Loucy (cell line): ENCODE data around the gene HDDC2.

Experiments
- H2AFZ ChIP-seq: fragments of 200-600 bp; sonication (generic); 2 replicates; pipeline ENCODE4 v1.6.0; 2016; ENCODE audit warnings: antibody characterized with exemption, mild to moderate bottlenecking, low read length, moderate library complexity
- H3F3A ChIP-seq: fragments of 200-600 bp; 2 replicates; pipeline ENCODE4 v1.6.0; 2016; ENCODE audit warnings: antibody characterized with exemption, low read depth, mild to moderate bottlenecking
- H3K27me3 ChIP-seq: fragments of 200-600 bp; sonication (generic); 2 replicates; pipeline ENCODE4 v1.6.1; 2014; ENCODE audit warnings: low read length, mild to moderate bottlenecking; ENCODE audit not compliant: insufficient read depth, poor library complexity, severe bottlenecking
- H3K36me3 ChIP-seq: fragments of 200-600 bp; sonication (generic); 2 replicates; pipeline ENCODE4 v1.6.1; 2016; ENCODE audit warnings: low read length; ENCODE audit not compliant: insufficient read depth
- H3K4me1 ChIP-seq: fragments of 200-600 bp; sonication (generic); 2 replicates; pipeline ENCODE4 v1.5.1; 2014; ENCODE audit warnings: low read length, mild to moderate bottlenecking; ENCODE audit not compliant: insufficient read depth, poor library complexity, severe bottlenecking
- H3K4me2 ChIP-seq: fragments of 200-600 bp; sonication (generic); 2 replicates; pipeline ENCODE4 v1.6.0; 2014; ENCODE audit warnings: antibody characterized with exemption, low read length, low read depth, mild to moderate bottlenecking; ENCODE audit not compliant: poor library complexity, severe bottlenecking
- H3K4me3 ChIP-seq: fragments of 200-600 bp; sonication (generic); 2 replicates; pipeline ENCODE4 v1.5.1; 2014; ENCODE audit warnings: low read length, mild to moderate bottlenecking, mixed read lengths; ENCODE audit not compliant: poor library complexity, severe bottlenecking
- H3K79me2 ChIP-seq: fragments of 200-600 bp; sonication (generic); 2 replicates; pipeline ENCODE4 v1.6.1; 2014; ENCODE audit warnings: low read length; ENCODE audit not compliant: insufficient read depth
- H3K9ac ChIP-seq: fragments of 200-600 bp; sonication (generic); 2 replicates; pipeline ENCODE4 v1.6.0; 2014; ENCODE audit warnings: mild to moderate bottlenecking, low read depth, low read length, moderate library complexity; ENCODE audit not compliant: poor library complexity, severe bottlenecking
- H3K9me2 ChIP-seq: fragments of 200-600 bp; sonication (generic); replicated peaks from 2 replicates; pipeline ENCODE4 v1.6.1; 2016; ENCODE audit warnings: low read depth, low read length, mixed read lengths
- H3K9me3 ChIP-seq: fragments of 200-600 bp; sonication (generic); 2 replicates; pipeline ENCODE4 v1.6.1; 2014; ENCODE audit warnings: mild to moderate bottlenecking, antibody characterized with exemption, low read length, low read depth; ENCODE audit not compliant: insufficient read depth
- H4K20me1 ChIP-seq: fragments of 200-600 bp; sonication (generic); 2 replicates; pipeline ENCODE4 v1.6.0; 2014; ENCODE audit warnings: antibody characterized with exemption, low read length, mild to moderate bottlenecking; ENCODE audit not compliant: insufficient read depth, poor library complexity, severe bottlenecking
- EZH2phosphoT487 ChIP-seq: fragments of 200-600 bp; IDR thresholded peaks from 2 replicates; pipeline ENCODE4 v1.6.1; 2018; ENCODE audit warnings: antibody characterized with exemption, mild to moderate bottlenecking, moderate library complexity, borderline replicate concordance
- TF ChIP-seq, protein P1 (sequence below): fragments of 200-600 bp; sonication (generic); conservative IDR thresholded peaks from 2 replicates; pipeline ENCODE4 v1.5.1; 2014; ENCODE audit warnings: mild to moderate bottlenecking, antibody characterized with exemption, low read length

HDDC2 gene

DNA sequence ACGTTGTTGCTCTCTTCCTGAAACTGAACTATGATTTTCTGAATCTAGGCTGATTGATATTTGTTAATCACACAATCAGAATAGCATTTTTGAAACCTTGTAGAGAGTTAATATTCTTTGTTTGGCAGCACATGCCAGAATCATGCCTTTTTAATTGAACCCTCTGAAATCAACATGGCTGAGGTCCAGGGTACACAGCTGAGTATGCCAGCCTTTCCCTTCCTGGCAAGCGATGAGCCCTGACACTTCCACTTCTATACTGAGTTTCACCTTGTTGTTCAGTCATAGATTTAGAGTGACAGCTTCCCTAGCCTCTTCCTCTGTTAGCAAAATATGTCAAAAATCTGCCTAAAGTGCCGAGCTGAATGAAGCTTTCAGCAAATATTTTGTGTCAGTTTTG is 6.8 kb downstream of the HDDC2 start:
- Histone ChIP-seq H3K9me3 (no peaks in the 10 kb centered on the region), H3K27me3 (no peaks in the 10 kb centered on the region), H3K4me1 (no peaks in the 10 kb centered on the region), H2AFZ (no peak overlapping the region), H3K79me2 (peaks cover 4% of the 10 kb centered on the region; the same call in 1 of the 2 replicates), H3K4me3 (no peak overlapping the region), H3K9ac (no peak overlapping the region), H3K9me2 (no peaks in the 10 kb centered on the region), H3K4me2 (no peak overlapping the region), H3F3A (no peaks in the 10 kb centered on the region), H3K36me3 (no peaks in the 10 kb centered on the region; the same call in 1 of the 2 replicates), H4K20me1 (no peaks in the 10 kb centered on the region)
- TF ChIP-seq, protein P1, sequence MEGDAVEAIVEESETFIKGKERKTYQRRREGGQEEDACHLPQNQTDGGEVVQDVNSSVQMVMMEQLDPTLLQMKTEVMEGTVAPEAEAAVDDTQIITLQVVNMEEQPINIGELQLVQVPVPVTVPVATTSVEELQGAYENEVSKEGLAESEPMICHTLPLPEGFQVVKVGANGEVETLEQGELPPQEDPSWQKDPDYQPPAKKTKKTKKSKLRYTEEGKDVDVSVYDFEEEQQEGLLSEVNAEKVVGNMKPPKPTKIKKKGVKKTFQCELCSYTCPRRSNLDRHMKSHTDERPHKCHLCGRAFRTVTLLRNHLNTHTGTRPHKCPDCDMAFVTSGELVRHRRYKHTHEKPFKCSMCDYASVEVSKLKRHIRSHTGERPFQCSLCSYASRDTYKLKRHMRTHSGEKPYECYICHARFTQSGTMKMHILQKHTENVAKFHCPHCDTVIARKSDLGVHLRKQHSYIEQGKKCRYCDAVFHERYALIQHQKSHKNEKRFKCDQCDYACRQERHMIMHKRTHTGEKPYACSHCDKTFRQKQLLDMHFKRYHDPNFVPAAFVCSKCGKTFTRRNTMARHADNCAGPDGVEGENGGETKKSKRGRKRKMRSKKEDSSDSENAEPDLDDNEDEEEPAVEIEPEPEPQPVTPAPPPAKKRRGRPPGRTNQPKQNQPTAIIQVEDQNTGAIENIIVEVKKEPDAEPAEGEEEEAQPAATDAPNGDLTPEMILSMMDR = no peak
- TF ChIP-seq EZH2phosphoT487 = no peak

- no peaks in the 10 kb centered on the region for H3F3A ChIP-seq
- H3K79me2 ChIP-seq = 0 out of 2 replicates have a peak, but pooled peaks cover 3% of the 10 kb centered on the region
- no peaks in the 10 kb centered on the region for H3K4me1 ChIP-seq
- no peaks in the 10 kb centered on the region; the same call in 1 of the 2 replicates for H3K36me3 ChIP-seq
- H3K4me3 ChIP-seq = no peak overlapping the region
- TF ChIP-seq EZH2phosphoT487 = no peak
- TF ChIP-seq, protein P1 = no peak
- H3K27me3 ChIP-seq = no peaks in the 10 kb centered on the region
- no peak overlapping the region for H3K9ac ChIP-seq
- H3K9me3 ChIP-seq = no peaks in the 10 kb centered on the region
- H4K20me1 ChIP-seq = no peaks in the 10 kb centered on the region
- H3K4me2 ChIP-seq = no peak overlapping the region
- no peaks in the 10 kb centered on the region for H3K9me2 ChIP-seq
- H2AFZ ChIP-seq = no peak overlapping the region
Observed at GRCh38 chr6:125294036-125294435, 7.7 kb downstream of the HDDC2 start.

GRCh38 chr6:125293587-125293986 is 8.2 kb downstream of the HDDC2 start:
- no peak overlapping the region for H3K4me2 ChIP-seq
- H3K9ac ChIP-seq = no peak overlapping the region
- H3K36me3 ChIP-seq = no peaks in the 10 kb centered on the region; the same call in 1 of the 2 replicates
- no peaks in the 10 kb centered on the region for H3K9me3 ChIP-seq
- no peak overlapping the region for H2AFZ ChIP-seq
- no peak overlapping the region for H3K4me3 ChIP-seq
- H4K20me1 ChIP-seq = no peaks in the 10 kb centered on the region
- no peaks in the 10 kb centered on the region for H3K27me3 ChIP-seq
- no peaks in the 10 kb centered on the region for H3F3A ChIP-seq
- no peaks in the 10 kb centered on the region for H3K4me1 ChIP-seq
- 0 out of 2 replicates have a peak, but pooled peaks cover 3% of the 10 kb centered on the region for H3K79me2 ChIP-seq
- TF ChIP-seq, protein P1 = no peak
- no peak for TF ChIP-seq EZH2phosphoT487
- no peaks in the 10 kb centered on the region for H3K9me2 ChIP-seq
